MM.1S (cell line): ENCODE results near the gene RABGEF1.
"Not testable (repeated sequence)": the region's sequence is repeated elsewhere in the genome, so short reads cannot be mapped to it uniquely, and the experiment has no call there.

Experiments
- EZH2 ChIP-seq: fragments of 300-600 bp; sonication (generic); optimal IDR thresholded peaks from 2 replicates; pipeline ENCODE3; 2017; ENCODE audit warnings: low read depth, mild to moderate bottlenecking, antibody characterized with exemption, low read length, mixed read lengths
- EZH2phosphoT487 ChIP-seq: fragments of 300-600 bp; sonication (generic); IDR thresholded peaks from 2 replicates; pipeline ENCODE4 v1.6.1; 2018; ENCODE audit warnings: antibody characterized with exemption, low read length
- TF ChIP-seq, protein P1 (sequence below): fragments of 300-600 bp; sonication (generic); IDR thresholded peaks from 2 replicates; pipeline ENCODE4 v1.5.1; 2016; ENCODE audit warnings: antibody characterized with exemption, low read length, mixed read lengths

DNA sequence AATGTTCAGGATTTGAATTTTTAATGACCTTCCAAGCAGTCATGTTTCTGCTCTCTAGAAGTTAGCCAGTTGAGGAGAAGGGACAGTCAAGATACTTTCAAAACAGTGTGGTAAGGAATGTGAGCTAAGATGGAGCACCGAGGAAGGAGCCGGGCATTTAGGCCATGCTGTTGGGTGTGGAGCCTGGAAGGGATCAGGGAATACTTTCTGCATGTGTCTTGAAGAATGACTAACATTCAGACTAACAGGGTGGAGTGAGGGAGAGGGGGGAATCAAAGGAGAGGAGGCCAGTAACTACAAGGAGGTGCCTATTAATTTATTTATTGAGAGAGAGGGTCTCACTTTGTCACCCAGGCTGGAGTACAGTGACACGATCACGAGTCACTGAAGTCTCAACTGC is 1.8 kb downstream of the RABGEF1 start:
- TF ChIP-seq, protein P1, sequence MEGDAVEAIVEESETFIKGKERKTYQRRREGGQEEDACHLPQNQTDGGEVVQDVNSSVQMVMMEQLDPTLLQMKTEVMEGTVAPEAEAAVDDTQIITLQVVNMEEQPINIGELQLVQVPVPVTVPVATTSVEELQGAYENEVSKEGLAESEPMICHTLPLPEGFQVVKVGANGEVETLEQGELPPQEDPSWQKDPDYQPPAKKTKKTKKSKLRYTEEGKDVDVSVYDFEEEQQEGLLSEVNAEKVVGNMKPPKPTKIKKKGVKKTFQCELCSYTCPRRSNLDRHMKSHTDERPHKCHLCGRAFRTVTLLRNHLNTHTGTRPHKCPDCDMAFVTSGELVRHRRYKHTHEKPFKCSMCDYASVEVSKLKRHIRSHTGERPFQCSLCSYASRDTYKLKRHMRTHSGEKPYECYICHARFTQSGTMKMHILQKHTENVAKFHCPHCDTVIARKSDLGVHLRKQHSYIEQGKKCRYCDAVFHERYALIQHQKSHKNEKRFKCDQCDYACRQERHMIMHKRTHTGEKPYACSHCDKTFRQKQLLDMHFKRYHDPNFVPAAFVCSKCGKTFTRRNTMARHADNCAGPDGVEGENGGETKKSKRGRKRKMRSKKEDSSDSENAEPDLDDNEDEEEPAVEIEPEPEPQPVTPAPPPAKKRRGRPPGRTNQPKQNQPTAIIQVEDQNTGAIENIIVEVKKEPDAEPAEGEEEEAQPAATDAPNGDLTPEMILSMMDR, result not testable (repeated sequence)
- not testable (repeated sequence) for TF ChIP-seq EZH2, EZH2phosphoT487
